ENCODE measurements around the gene RSBN1L. TPM values are rescaled to one million over a fixed set of nuclear protein-coding genes. Genes with fewer than 3 reads are reported as not detected.

Gene RSBN1L
- total RNA-seq, 2 experiments from 2014 or later: 21.7 to 21.8 TPM

GRCh38 chr7:77812290-77812685 is 116.0 kb downstream of the RSBN1L start:
- H3K4me1 Mint-ChIP-seq: peaks cover 18% of the 10 kb centered on the region
- H3K4me3 Mint-ChIP-seq: no peak overlapping the region
- peaks cover 38% of the 10 kb centered on the region for H3K36me3 Mint-ChIP-seq
- no peak for DNase-seq
- H3K27me3 Mint-ChIP-seq: no peaks in the 10 kb centered on the region
- H3K27ac Mint-ChIP-seq: no peak overlapping the region
- peaks cover 26% of the 10 kb centered on the region for H3K9me3 Mint-ChIP-seq

GRCh38 chr7:77813180-77813579 is 116.9 kb downstream of the RSBN1L start:
- Mint-ChIP-seq H3K36me3 (peaks cover 39% of the 10 kb centered on the region), H3K27me3 (no peaks in the 10 kb centered on the region), H3K27ac (no peak overlapping the region), H3K4me3 (no peak overlapping the region), H3K9me3 (peaks cover 23% of the 10 kb centered on the region), H3K4me1 (peaks cover 16% of the 10 kb centered on the region)
- no peak for DNase-seq

- peaks cover 54% of the 10 kb centered on the region for H3K9me3 Mint-ChIP-seq
These were observed 122.8 kb downstream of the RSBN1L start for GRCh38 chr7:77819021-77819420.

GRCh38 chr7:77820967-77821366 is 124.7 kb downstream of the RSBN1L start:
- no peak overlapping the region for H3K4me3 Mint-ChIP-seq
- H3K36me3 Mint-ChIP-seq: peaks cover 79% of the 10 kb centered on the region
- no peaks in the 10 kb centered on the region for H3K27me3 Mint-ChIP-seq
- peaks cover 3% of the 10 kb centered on the region for H3K4me1 Mint-ChIP-seq
- H3K9me3 Mint-ChIP-seq: peaks cover 60% of the 10 kb centered on the region
- DNase-seq: no peak
- no peak overlapping the region for H3K27ac Mint-ChIP-seq

More at GRCh38 chr7:77819021-77819420, 122.8 kb downstream of the RSBN1L start:
- no peak overlapping the region for H3K27ac Mint-ChIP-seq
- H3K4me3 Mint-ChIP-seq: no peak overlapping the region
- H3K4me1 Mint-ChIP-seq: peaks cover 3% of the 10 kb centered on the region
- peaks cover 72% of the 10 kb centered on the region for H3K36me3 Mint-ChIP-seq
- DNase-seq: no peak
- H3K27me3 Mint-ChIP-seq: no peaks in the 10 kb centered on the region

- Mint-ChIP-seq H3K9me3 (peaks cover 52% of the 10 kb centered on the region), H3K4me3 (no peak overlapping the region)
- DNase-seq: no peak
These were observed 126.0 kb downstream of the RSBN1L start for GRCh38 chr7:77822269-77822668.

GRCh38 chr7:77823787-77824186 is 127.5 kb downstream of the RSBN1L start:
- Mint-ChIP-seq H3K27me3 (no peaks in the 10 kb centered on the region), H3K9me3 (peaks cover 42% of the 10 kb centered on the region), H3K36me3 (peaks cover 63% of the 10 kb centered on the region), H3K4me1 (peaks cover 12% of the 10 kb centered on the region), H3K4me3 (no peak overlapping the region), H3K27ac (no peak overlapping the region)
- DNase-seq: no peak

More at GRCh38 chr7:77822269-77822668, 126.0 kb downstream of the RSBN1L start:
- Mint-ChIP-seq H3K27ac (no peak overlapping the region), H3K36me3 (peaks cover 75% of the 10 kb centered on the region), H3K27me3 (no peaks in the 10 kb centered on the region), H3K4me1 (peaks cover 8% of the 10 kb centered on the region)

GRCh38 chr7:77824636-77825035 is 128.4 kb downstream of the RSBN1L start:
- Mint-ChIP-seq H3K36me3 (peaks cover 55% of the 10 kb centered on the region), H3K4me1 (peaks cover 15% of the 10 kb centered on the region), H3K9me3 (peaks cover 36% of the 10 kb centered on the region), H3K27ac (no peak overlapping the region), H3K4me3 (no peak overlapping the region), H3K27me3 (no peaks in the 10 kb centered on the region)
- no peak for DNase-seq

- Mint-ChIP-seq H3K4me1 (peaks cover 18% of the 10 kb centered on the region), H3K4me3 (no peak overlapping the region), H3K36me3 (peaks cover 50% of the 10 kb centered on the region), H3K27ac (no peak overlapping the region), H3K27me3 (no peaks in the 10 kb centered on the region), H3K9me3 (peaks cover 31% of the 10 kb centered on the region)
- DNase-seq: no peak
These were observed 128.9 kb downstream of the RSBN1L start for GRCh38 chr7:77825131-77825530.

GRCh38 chr7:77826300-77826699 is 130.0 kb downstream of the RSBN1L start:
- no peak overlapping the region for H3K4me3 Mint-ChIP-seq
- H3K27me3 Mint-ChIP-seq: no peaks in the 10 kb centered on the region
- H3K36me3 Mint-ChIP-seq: peaks cover 38% of the 10 kb centered on the region
- DNase-seq: no peak
- peaks cover 21% of the 10 kb centered on the region for H3K9me3 Mint-ChIP-seq
- peaks cover 20% of the 10 kb centered on the region for H3K4me1 Mint-ChIP-seq
- H3K27ac Mint-ChIP-seq: no peak overlapping the region

GRCh38 chr7:77827999-77828398 is 131.7 kb downstream of the RSBN1L start:
- H3K9me3 Mint-ChIP-seq: peaks cover 13% of the 10 kb centered on the region
- no peak overlapping the region for H3K4me3 Mint-ChIP-seq
- H3K36me3 Mint-ChIP-seq: peaks cover 27% of the 10 kb centered on the region
- H3K27ac Mint-ChIP-seq: no peak overlapping the region
- no peaks in the 10 kb centered on the region for H3K27me3 Mint-ChIP-seq
- H3K4me1 Mint-ChIP-seq: peaks cover 24% of the 10 kb centered on the region
- no peak for DNase-seq

GRCh38 chr7:77830649-77831355 is 134.5 kb downstream of the RSBN1L start:
- no peak overlapping the region for H3K4me3 Mint-ChIP-seq
- peaks cover 14% of the 10 kb centered on the region for H3K36me3 Mint-ChIP-seq
- H3K9me3 Mint-ChIP-seq: peaks cover 2% of the 10 kb centered on the region
- H3K4me1 Mint-ChIP-seq: peaks cover 28% of the 10 kb centered on the region
- H3K27ac Mint-ChIP-seq: no peak overlapping the region
- DNase-seq: no peak
- H3K27me3 Mint-ChIP-seq: no peaks in the 10 kb centered on the region

- H3K4me3 Mint-ChIP-seq: no peak overlapping the region
- peaks cover 14% of the 10 kb centered on the region for H3K36me3 Mint-ChIP-seq
- H3K27ac Mint-ChIP-seq: no peak overlapping the region
- H3K4me1 Mint-ChIP-seq: peaks cover 26% of the 10 kb centered on the region
- no peaks in the 10 kb centered on the region for H3K27me3 Mint-ChIP-seq
- no peak for DNase-seq
- H3K9me3 Mint-ChIP-seq: no peaks in the 10 kb centered on the region
These were observed 135.2 kb downstream of the RSBN1L start for GRCh38 chr7:77831481-77831880.

- Mint-ChIP-seq H3K4me3 (no peak overlapping the region), H3K4me1 (peaks cover 22% of the 10 kb centered on the region), H3K27ac (no peak overlapping the region), H3K27me3 (no peaks in the 10 kb centered on the region), H3K36me3 (peaks cover 11% of the 10 kb centered on the region), H3K9me3 (no peaks in the 10 kb centered on the region)
- no peak for DNase-seq
These were observed 135.7 kb downstream of the RSBN1L start for GRCh38 chr7:77831953-77832352.
